Testis (tissue), 2 donors: ENCODE data around the gene FARS2.

Experiments
- POLR2A ChIP-seq: fragments of 450-650 bp; IDR thresholded peaks from one replicate; pipeline ENCODE4 v1.6.1; 2017; ENCODE audit warnings: antibody characterized with exemption, mild to moderate bottlenecking, moderate library complexity
- TF ChIP-seq, protein P1 (sequence below), 3 experiments: fragments of 450-650 bp in 2 of 3; fragments of 200-600 bp in 1 of 3; sonication (generic) in 1 of 3; IDR thresholded peaks; one replicate each; pipeline ENCODE4 v1.5.1; 2016 to 2019; ENCODE audit warnings: antibody characterized with exemption in 3 of 3, mild to moderate bottlenecking in 2 of 3, moderate library complexity in 1 of 3

DNA sequence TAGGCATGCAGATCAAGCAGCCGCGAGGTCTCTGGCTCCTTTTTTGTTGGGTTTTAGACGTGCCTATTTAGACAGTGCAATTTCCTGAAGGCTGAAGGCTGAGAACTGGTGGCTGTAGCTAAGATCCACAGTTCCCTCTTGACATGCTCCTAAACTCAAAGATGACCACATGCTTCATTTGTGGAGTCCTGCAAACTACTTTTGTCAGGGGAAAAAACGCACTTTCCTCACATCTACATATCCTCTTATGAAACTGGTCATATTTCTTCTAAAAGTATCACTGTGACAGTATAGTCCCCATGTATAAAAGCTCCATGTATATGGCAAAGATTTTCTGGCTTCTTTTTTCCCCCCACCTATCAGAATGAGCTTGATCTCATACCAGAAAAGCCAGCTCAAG, 31.2 kb upstream of the FARS2 start:
- TF ChIP-seq, protein P1, sequence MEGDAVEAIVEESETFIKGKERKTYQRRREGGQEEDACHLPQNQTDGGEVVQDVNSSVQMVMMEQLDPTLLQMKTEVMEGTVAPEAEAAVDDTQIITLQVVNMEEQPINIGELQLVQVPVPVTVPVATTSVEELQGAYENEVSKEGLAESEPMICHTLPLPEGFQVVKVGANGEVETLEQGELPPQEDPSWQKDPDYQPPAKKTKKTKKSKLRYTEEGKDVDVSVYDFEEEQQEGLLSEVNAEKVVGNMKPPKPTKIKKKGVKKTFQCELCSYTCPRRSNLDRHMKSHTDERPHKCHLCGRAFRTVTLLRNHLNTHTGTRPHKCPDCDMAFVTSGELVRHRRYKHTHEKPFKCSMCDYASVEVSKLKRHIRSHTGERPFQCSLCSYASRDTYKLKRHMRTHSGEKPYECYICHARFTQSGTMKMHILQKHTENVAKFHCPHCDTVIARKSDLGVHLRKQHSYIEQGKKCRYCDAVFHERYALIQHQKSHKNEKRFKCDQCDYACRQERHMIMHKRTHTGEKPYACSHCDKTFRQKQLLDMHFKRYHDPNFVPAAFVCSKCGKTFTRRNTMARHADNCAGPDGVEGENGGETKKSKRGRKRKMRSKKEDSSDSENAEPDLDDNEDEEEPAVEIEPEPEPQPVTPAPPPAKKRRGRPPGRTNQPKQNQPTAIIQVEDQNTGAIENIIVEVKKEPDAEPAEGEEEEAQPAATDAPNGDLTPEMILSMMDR (IDR thresholded peaks at IDR 0.05): no peak
- no peak for TF ChIP-seq POLR2A
